Measurements from ENCODE around the gene LITAF.

- TF ChIP-seq POLR2A (IDR thresholded peaks at IDR 0.05; ENCODE audit: low read length): no peak
- no peak for TF ChIP-seq GATA1 (IDR thresholded peaks at IDR 0.05; ENCODE audit: low read depth, low read length)
These were observed 88.8 kb downstream of the LITAF start for GRCh38 chr16:11497851-11498289.
